Activated T-helper 1 cell treated with anti-CD3 and anti-CD28 coated beads, Interleukin-12 subunit alpha, Interleukin-12 subunit beta, Interleukin-2, Interleukin-4 antibody, amounts not matched to agents 30 ng/mL and 10 ng/mL and 1 ng/mL, durations not matched to agents 14 hours and 24 hours and 36 hours (primary cell): ENCODE measurements around the gene AP4M1. TPM values are rescaled to one million over a fixed set of nuclear protein-coding genes. Genes with fewer than 3 reads are reported as not detected.
"Not testable (repeated sequence)": the region's sequence is repeated elsewhere in the genome, so short reads cannot be mapped to it uniquely, and the experiment has no call there.

Experiments
- DNase-seq: peaks from one replicate; pipeline ENCODE4 v3.0.0; 2021; ENCODE audit warnings: low spot score
- H3K27ac Mint-ChIP-seq: one replicate; pipeline ENCODE4 v1.8.0; 2021; ENCODE audit warnings: mild to moderate bottlenecking, mixed read lengths
- H3K27me3 Mint-ChIP-seq: one replicate; pipeline ENCODE4 v1.8.0; 2022; ENCODE audit warnings: mild to moderate bottlenecking, moderate library complexity, mixed read lengths; ENCODE audit not compliant: insufficient read depth
- H3K36me3 Mint-ChIP-seq: one replicate; pipeline ENCODE4 v1.8.0; 2021; ENCODE audit warnings: low read depth, mixed read lengths
- H3K4me1 Mint-ChIP-seq: one replicate; pipeline ENCODE4 v1.8.0; 2021; ENCODE audit warnings: low read depth, mixed read lengths
- H3K4me3 Mint-ChIP-seq: one replicate; pipeline ENCODE4 v1.8.0; 2021; ENCODE audit warnings: mild to moderate bottlenecking, moderate library complexity, mixed read lengths
- H3K9me3 Mint-ChIP-seq: one replicate; pipeline ENCODE4 v1.8.0; 2021; ENCODE audit warnings: mixed read lengths
- intact Hi-C: fragments of 100-400 bp; cut with micrococcal nuclease; formaldehyde crosslinking; loops from one replicate; pipeline ENCODE4 v1.15.1; 2024
- total RNA-seq: library from RNA; stranded (reverse); gene quantifications from 2 replicates; pipeline ENCODE4 v1.2.3, GENCODE V29; 2022

The AP4M1 gene
- total RNA-seq, 1 donor from 2014 or later, result 12.3 TPM

GRCh38 chr7:100130608-100131453 is 29.4 kb downstream of the AP4M1 start:
- H3K27ac Mint-ChIP-seq, result no peak overlapping the region
- intact Hi-C loops, result loop anchor here (1.0 to 5.0 kb wide), 5 partner anchors 46 to 218 kb away; partner anchors contain the start of genes AZGP1, GPC2 and STAG3
- no peaks in the 10 kb centered on the region for H3K9me3 Mint-ChIP-seq
- H3K4me1 Mint-ChIP-seq, result peaks cover 14% of the 10 kb centered on the region
- H3K4me3 Mint-ChIP-seq, result peak overlapping the region; percentile 37
- no peaks in the 10 kb centered on the region for H3K36me3 Mint-ChIP-seq
- H3K27me3 Mint-ChIP-seq, result no peaks in the 10 kb centered on the region
- DNase-seq, result peak; percentile 74

- H3K9me3 Mint-ChIP-seq, result no peaks in the 10 kb centered on the region
- no peak overlapping the region for H3K4me3 Mint-ChIP-seq
- DNase-seq, result no peak
- intact Hi-C loops, result loop anchor here (1.0 to 5.0 kb wide), 5 partner anchors 85 to 275 kb away; partner anchors contain the start of gene AZGP1
- no peak overlapping the region for H3K27ac Mint-ChIP-seq
- H3K36me3 Mint-ChIP-seq, result no peaks in the 10 kb centered on the region
- peaks cover 14% of the 10 kb centered on the region for H3K4me1 Mint-ChIP-seq
- H3K27me3 Mint-ChIP-seq, result no peaks in the 10 kb centered on the region
Observed at GRCh38 chr7:100132126-100132525, 30.7 kb downstream of the AP4M1 start.

- H3K4me3 Mint-ChIP-seq, result no peak overlapping the region
- peaks cover 16% of the 10 kb centered on the region for H3K4me1 Mint-ChIP-seq
- intact Hi-C loops, result loop anchor here (1.0 to 5.0 kb wide), 5 partner anchors 85 to 275 kb away; partner anchors contain the start of gene AZGP1
- H3K27me3 Mint-ChIP-seq, result no peaks in the 10 kb centered on the region
- no peaks in the 10 kb centered on the region for H3K9me3 Mint-ChIP-seq
- H3K27ac Mint-ChIP-seq, result no peak overlapping the region
- no peaks in the 10 kb centered on the region for H3K36me3 Mint-ChIP-seq
- peak; percentile 52 for DNase-seq
Observed at GRCh38 chr7:100132697-100133151, 31.3 kb downstream of the AP4M1 start.

DNA sequence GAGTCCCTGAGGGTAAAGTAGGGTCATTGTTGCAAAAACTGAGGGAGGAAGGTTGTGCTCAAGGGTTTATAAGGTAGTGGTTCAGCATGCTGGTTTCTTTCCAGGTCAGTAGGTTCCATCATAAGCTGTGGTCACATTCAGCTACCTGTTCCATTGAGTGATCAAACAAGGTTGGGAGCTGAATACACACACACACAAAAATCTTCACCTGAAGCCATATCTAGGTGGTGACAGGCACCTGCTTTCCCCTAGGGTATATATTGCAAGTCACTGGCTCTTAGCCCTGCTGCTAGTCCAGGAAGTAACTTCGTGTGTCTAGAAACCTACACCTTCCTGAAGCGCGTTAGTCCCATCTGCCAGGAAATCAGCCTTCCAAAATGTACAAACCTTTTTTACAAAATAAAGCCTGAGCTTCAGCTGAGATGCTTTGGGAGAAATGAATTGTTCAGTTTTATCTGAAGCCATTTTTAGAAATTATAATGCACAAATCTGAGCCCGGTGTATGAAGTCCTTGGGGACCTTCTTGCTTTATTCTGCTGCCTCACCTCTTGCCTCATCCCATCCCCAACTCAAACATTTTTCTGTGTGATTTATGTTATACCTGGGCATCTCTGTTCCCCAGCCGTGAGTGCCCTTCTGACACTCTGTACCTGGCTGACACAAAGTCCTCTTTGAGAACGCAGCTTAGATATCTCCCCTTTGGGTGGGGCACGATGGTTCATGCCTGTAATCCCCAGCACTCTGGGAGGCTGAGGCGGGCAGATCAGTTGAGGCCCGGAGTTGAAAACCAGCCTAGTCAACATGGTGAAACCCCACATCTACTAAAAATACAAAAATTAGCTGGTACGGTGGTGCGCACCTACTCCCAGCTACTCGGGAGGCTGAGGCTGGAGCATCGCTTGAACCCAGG is 36.7 kb downstream of the AP4M1 start:
- no peaks in the 10 kb centered on the region for H3K36me3 Mint-ChIP-seq
- H3K27me3 Mint-ChIP-seq, result no peaks in the 10 kb centered on the region
- H3K4me3 Mint-ChIP-seq, result no peak overlapping the region
- peaks cover 16% of the 10 kb centered on the region for H3K4me1 Mint-ChIP-seq
- no peak for DNase-seq
- intact Hi-C loops, result no loop called here
- no peak overlapping the region for H3K27ac Mint-ChIP-seq
- no peaks in the 10 kb centered on the region for H3K9me3 Mint-ChIP-seq

DNA sequence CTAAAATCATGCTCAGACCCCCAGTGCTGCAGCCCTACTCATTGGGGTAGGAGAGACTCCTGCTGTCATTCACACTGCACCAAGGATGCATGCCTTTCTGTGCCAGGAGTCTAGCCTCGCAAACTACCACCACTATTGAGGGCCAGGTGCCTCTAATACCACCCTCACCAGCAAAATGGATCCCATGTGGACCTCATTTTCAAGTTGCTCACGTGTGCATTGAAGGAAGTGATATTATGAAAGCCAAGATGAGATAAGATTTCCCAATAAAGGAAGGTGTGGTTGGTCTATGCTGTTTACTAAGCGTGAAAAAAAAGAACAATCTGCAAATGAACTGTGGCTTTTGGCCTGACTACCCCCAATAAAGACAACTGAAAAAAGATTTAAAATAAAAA is 40.1 kb downstream of the AP4M1 start:
- Mint-ChIP-seq H3K27ac (no peak overlapping the region), H3K27me3 (no peaks in the 10 kb centered on the region), H3K9me3 (no peaks in the 10 kb centered on the region), H3K4me1 (peaks cover 16% of the 10 kb centered on the region), H3K4me3 (no peak overlapping the region), H3K36me3 (no peaks in the 10 kb centered on the region)
- DNase-seq, result no peak
- intact Hi-C loops, result no loop called here

DNA sequence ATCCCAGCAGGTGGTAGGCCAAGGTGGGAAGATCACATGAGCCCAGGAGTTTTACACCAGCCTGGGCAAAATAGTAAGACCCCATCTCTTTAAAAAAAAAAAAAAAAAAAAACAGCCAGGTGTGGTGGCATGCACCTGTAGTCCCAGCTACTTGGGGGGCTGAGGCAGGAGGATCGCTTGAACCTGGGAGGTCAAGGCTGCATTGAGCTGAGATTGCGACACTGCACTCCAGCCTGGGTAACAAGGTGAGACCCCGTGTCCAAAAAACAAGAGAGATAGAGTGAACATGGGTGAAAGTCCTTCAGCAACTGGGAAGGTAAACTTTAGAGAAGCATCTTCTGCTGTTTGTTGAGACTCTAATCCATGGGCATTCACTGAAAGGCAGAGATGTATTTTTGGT is 41.0 kb downstream of the AP4M1 start:
- Mint-ChIP-seq H3K4me1 (peaks cover 16% of the 10 kb centered on the region), H3K4me3 (no peak overlapping the region)

DNA sequence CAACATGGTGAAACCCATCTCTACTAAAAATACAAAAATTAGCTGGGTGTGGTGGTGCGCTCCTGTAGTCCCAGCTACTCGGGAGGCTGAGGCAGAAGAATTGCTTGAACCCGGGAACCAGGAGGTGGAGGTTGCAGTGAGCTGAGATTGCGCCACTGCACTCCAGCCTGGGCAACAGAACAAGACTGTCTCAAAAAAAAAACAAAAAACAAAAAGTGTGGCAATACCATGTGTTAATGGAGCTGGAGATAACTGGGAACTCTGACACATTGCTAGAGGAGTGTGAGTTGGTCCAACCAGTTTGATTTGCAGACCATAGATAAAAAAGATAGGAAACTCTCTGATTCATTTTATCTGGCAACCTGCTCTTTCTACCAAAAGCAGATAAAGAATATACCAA is 44.9 kb downstream of the AP4M1 start:
- DNase-seq, H3K9me3 Mint-ChIP-seq, H3K27me3 Mint-ChIP-seq, H3K36me3 Mint-ChIP-seq, H3K4me3 Mint-ChIP-seq, intact Hi-C loops, H3K27ac Mint-ChIP-seq: not testable (repeated sequence)
- H3K4me1 Mint-ChIP-seq, result peaks cover 20% of the 10 kb centered on the region

More for the DNA sequence above, 41.0 kb downstream of the AP4M1 start:
- intact Hi-C loops, result no loop called here
- H3K27me3 Mint-ChIP-seq, result no peaks in the 10 kb centered on the region
- no peaks in the 10 kb centered on the region for H3K9me3 Mint-ChIP-seq
- no peak for DNase-seq
- H3K27ac Mint-ChIP-seq, result no peak overlapping the region
- no peaks in the 10 kb centered on the region for H3K36me3 Mint-ChIP-seq

- Mint-ChIP-seq H3K4me3 (no peak overlapping the region), H3K4me1 (peaks cover 19% of the 10 kb centered on the region), H3K27ac (no peak overlapping the region), H3K36me3 (peaks cover 6% of the 10 kb centered on the region), H3K9me3 (no peaks in the 10 kb centered on the region), H3K27me3 (no peaks in the 10 kb centered on the region)
- intact Hi-C loops, result no loop called here
- no peak for DNase-seq
Observed at GRCh38 chr7:100147278-100147677, 45.8 kb downstream of the AP4M1 start.

- H3K4me3 Mint-ChIP-seq, result peak overlapping the region; percentile 97
- H3K4me1 Mint-ChIP-seq, result peaks cover 24% of the 10 kb centered on the region
- H3K36me3 Mint-ChIP-seq, result peaks cover 12% of the 10 kb centered on the region
Observed at GRCh38 chr7:100148225-100148558, 46.7 kb downstream of the AP4M1 start.

GRCh38 chr7:100148559-100149328 is 47.3 kb downstream of the AP4M1 start, which contains the start of gene LAMTOR4:
TSS of gene LAMTOR4 (plus strand) at chr7:100148918. CDS start at chr7:100148973, 55 bp downstream.
- H3K4me3 Mint-ChIP-seq, result peak within 1 kb of the TSS; percentile 97
- no peaks in the 10 kb centered on the region for H3K27me3 Mint-ChIP-seq
- H3K4me1 Mint-ChIP-seq, result peaks cover 24% of the 10 kb centered on the region
- intact Hi-C loops, result loop anchor here (1.0 to 2.0 kb wide), 10 partner anchors 10 to 288 kb away; partner anchors contain the start of genes AP4M1, GPC2, MCM7 and MEPCE
- H3K36me3 Mint-ChIP-seq, result peaks cover 15% of the 10 kb centered on the region
- no peaks in the 10 kb centered on the region for H3K9me3 Mint-ChIP-seq
- H3K27ac Mint-ChIP-seq, result peak within 1 kb of the TSS; percentile 94
- peak; percentile 99 for DNase-seq

More at GRCh38 chr7:100148225-100148558, 46.7 kb downstream of the AP4M1 start:
- no peak for DNase-seq
- no peaks in the 10 kb centered on the region for H3K27me3 Mint-ChIP-seq
- intact Hi-C loops, result loop anchor here (1.0 to 2.0 kb wide), 10 partner anchors 10 to 288 kb away; partner anchors contain the start of genes AP4M1, GPC2, MCM7 and MEPCE
- H3K27ac Mint-ChIP-seq, result peak overlapping the region; percentile 94
- no peaks in the 10 kb centered on the region for H3K9me3 Mint-ChIP-seq

- intact Hi-C loops, result no loop called here
- Mint-ChIP-seq H3K36me3 (peaks cover 34% of the 10 kb centered on the region), H3K27ac (peak overlapping the region; percentile 62), H3K27me3 (no peaks in the 10 kb centered on the region), H3K4me1 (peaks cover 45% of the 10 kb centered on the region), H3K9me3 (no peaks in the 10 kb centered on the region), H3K4me3 (no peak overlapping the region)
- no peak for DNase-seq
Observed at GRCh38 chr7:100152404-100152803, 51.0 kb downstream of the AP4M1 start.
